ENCODE data around the gene CCDC28A. TPM values are rescaled to one million over a fixed set of nuclear protein-coding genes. Genes with fewer than 3 reads are reported as not detected.

The CCDC28A gene
- 10 to 100 TPM in 2 of 4 donors, 1 to 10 TPM in 2; 7.9 to 28.9 (median 15.3) TPM for total RNA-seq

- H3K4me3 ChIP-seq = peak within 1 kb of the TSS; percentile 77 to 92
- H3K4me1 ChIP-seq = peaks cover 0 to 7% of the 10 kb centered on the region in 2 donors
- TF ChIP-seq CTCF (IDR thresholded peaks at IDR 0.05) = peak in 1 of 4 experiments; percentile 30
- TF ChIP-seq POLR2A (IDR thresholded peaks at IDR 0.05) = peak; percentile 63 to 75
- peak; percentile 92 to 95 for DNase-seq
- H3K27me3 ChIP-seq = no peaks in the 10 kb centered on the region
- no peaks in the 10 kb centered on the region for H3K36me3 ChIP-seq
- H3K9me3 ChIP-seq = no peaks in the 10 kb centered on the region
- peak within 1 kb of the TSS; percentile 94 to 99 for H3K27ac ChIP-seq
- intact Hi-C loops (cut with DNase I; ENCODE audit: low total_unique reads) = no loop called here
Observed at GRCh38 chr6:138773177-138774091, at the start of gene CCDC28A. Gene CCDC28A, plus strand, starts transcription at chr6:138773769. Its CDS starts 2,352 bp downstream, at chr6:138776121.

GRCh38 chr6:138724015-138724414, 49.6 kb upstream of the CCDC28A start:
- H3K27ac ChIP-seq = no peak overlapping the region
- H3K27me3 ChIP-seq = no peaks in the 10 kb centered on the region
- no peaks in the 10 kb centered on the region for H3K4me1 ChIP-seq
- DNase-seq = no peak
- no peaks in the 10 kb centered on the region for H3K9me3 ChIP-seq
- TF ChIP-seq CTCF (IDR thresholded peaks at IDR 0.05) (no peak), POLR2A (IDR thresholded peaks at IDR 0.05) (no peak)
- intact Hi-C loops (cut with DNase I; ENCODE audit: low total_unique reads) = no loop called here
- no peaks in the 10 kb centered on the region for H3K36me3 ChIP-seq
- H3K4me3 ChIP-seq = no peak overlapping the region

- no peaks in the 10 kb centered on the region for H3K4me1 ChIP-seq
- no peak overlapping the region for H3K4me3 ChIP-seq
- no peak overlapping the region for H3K27ac ChIP-seq
- H3K27me3 ChIP-seq = no peaks in the 10 kb centered on the region
- TF ChIP-seq POLR2A (IDR thresholded peaks at IDR 0.05) = no peak
- TF ChIP-seq CTCF (IDR thresholded peaks at IDR 0.05) = no peak
- H3K36me3 ChIP-seq = no peaks in the 10 kb centered on the region
- DNase-seq = no peak
- intact Hi-C loops (cut with DNase I; ENCODE audit: low total_unique reads) = no loop called here
- no peaks in the 10 kb centered on the region for H3K9me3 ChIP-seq
Observed at GRCh38 chr6:138726066-138726756, 47.4 kb upstream of the CCDC28A start.

GRCh38 chr6:138726757-138727097, 46.8 kb upstream of the CCDC28A start:
- Histone ChIP-seq H3K4me1 (no peaks in the 10 kb centered on the region), H3K9me3 (no peaks in the 10 kb centered on the region), H3K4me3 (no peak overlapping the region), H3K27ac (no peak overlapping the region), H3K27me3 (no peaks in the 10 kb centered on the region), H3K36me3 (no peaks in the 10 kb centered on the region)
- TF ChIP-seq POLR2A (IDR thresholded peaks at IDR 0.05) (no peak), CTCF (IDR thresholded peaks at IDR 0.05) (no peak)
- no peak for DNase-seq
- intact Hi-C loops (cut with DNase I; ENCODE audit: low total_unique reads) = no loop called here

- TF ChIP-seq POLR2A (IDR thresholded peaks at IDR 0.05) = no peak
- TF ChIP-seq CTCF (IDR thresholded peaks at IDR 0.05) = no peak
Observed at GRCh38 chr6:138727182-138727581, 46.4 kb upstream of the CCDC28A start.

More at GRCh38 chr6:138727182-138727581, 46.4 kb upstream of the CCDC28A start:
- intact Hi-C loops (cut with DNase I; ENCODE audit: low total_unique reads) = no loop called here
- Histone ChIP-seq H3K36me3 (no peaks in the 10 kb centered on the region), H3K27me3 (no peaks in the 10 kb centered on the region), H3K9me3 (no peaks in the 10 kb centered on the region), H3K27ac (no peak overlapping the region), H3K4me1 (no peaks in the 10 kb centered on the region), H3K4me3 (no peak overlapping the region)
- DNase-seq = no peak
